ENCODE data around the gene ZBTB4. TPM values are rescaled to one million over a fixed set of nuclear protein-coding genes. Genes with fewer than 3 reads are reported as not detected.

The ZBTB4 gene
- polyA plus RNA-seq, 1 donor from 2014 or later: 8.0 TPM

DNA sequence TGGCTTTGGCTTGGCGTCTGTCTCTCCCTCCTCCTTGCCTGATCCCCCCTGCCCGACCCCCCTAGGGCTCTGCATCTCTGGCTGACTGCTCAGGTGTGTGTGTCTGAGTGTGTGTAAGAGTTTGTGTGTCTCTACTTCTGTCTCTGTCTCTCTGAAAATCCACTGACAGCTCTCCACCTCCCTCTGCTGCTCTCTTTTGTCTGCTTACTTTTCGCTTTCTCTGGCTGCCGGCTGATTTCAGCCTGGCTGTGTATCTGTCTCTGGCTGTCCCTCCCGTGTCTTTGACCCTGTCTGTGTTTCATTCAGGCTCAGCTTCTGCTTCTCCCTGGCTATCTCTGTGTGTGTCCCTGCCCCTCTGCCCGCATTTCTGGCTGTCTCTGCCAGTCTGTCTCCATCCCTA, 63.1 kb downstream of the ZBTB4 start:
- no peaks in the 10 kb centered on the region for H3F3A ChIP-seq (ENCODE audit: insufficient read depth, low read length, poor library complexity, severe bottlenecking)
- no peak overlapping the region for H3K4me3 ChIP-seq (ENCODE audit: low read length)
- TF ChIP-seq, protein P1, sequence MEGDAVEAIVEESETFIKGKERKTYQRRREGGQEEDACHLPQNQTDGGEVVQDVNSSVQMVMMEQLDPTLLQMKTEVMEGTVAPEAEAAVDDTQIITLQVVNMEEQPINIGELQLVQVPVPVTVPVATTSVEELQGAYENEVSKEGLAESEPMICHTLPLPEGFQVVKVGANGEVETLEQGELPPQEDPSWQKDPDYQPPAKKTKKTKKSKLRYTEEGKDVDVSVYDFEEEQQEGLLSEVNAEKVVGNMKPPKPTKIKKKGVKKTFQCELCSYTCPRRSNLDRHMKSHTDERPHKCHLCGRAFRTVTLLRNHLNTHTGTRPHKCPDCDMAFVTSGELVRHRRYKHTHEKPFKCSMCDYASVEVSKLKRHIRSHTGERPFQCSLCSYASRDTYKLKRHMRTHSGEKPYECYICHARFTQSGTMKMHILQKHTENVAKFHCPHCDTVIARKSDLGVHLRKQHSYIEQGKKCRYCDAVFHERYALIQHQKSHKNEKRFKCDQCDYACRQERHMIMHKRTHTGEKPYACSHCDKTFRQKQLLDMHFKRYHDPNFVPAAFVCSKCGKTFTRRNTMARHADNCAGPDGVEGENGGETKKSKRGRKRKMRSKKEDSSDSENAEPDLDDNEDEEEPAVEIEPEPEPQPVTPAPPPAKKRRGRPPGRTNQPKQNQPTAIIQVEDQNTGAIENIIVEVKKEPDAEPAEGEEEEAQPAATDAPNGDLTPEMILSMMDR (IDR thresholded peaks at IDR 0.05; ENCODE audit: poor library complexity, severe bottlenecking): no peak
- TF ChIP-seq, protein P2, sequence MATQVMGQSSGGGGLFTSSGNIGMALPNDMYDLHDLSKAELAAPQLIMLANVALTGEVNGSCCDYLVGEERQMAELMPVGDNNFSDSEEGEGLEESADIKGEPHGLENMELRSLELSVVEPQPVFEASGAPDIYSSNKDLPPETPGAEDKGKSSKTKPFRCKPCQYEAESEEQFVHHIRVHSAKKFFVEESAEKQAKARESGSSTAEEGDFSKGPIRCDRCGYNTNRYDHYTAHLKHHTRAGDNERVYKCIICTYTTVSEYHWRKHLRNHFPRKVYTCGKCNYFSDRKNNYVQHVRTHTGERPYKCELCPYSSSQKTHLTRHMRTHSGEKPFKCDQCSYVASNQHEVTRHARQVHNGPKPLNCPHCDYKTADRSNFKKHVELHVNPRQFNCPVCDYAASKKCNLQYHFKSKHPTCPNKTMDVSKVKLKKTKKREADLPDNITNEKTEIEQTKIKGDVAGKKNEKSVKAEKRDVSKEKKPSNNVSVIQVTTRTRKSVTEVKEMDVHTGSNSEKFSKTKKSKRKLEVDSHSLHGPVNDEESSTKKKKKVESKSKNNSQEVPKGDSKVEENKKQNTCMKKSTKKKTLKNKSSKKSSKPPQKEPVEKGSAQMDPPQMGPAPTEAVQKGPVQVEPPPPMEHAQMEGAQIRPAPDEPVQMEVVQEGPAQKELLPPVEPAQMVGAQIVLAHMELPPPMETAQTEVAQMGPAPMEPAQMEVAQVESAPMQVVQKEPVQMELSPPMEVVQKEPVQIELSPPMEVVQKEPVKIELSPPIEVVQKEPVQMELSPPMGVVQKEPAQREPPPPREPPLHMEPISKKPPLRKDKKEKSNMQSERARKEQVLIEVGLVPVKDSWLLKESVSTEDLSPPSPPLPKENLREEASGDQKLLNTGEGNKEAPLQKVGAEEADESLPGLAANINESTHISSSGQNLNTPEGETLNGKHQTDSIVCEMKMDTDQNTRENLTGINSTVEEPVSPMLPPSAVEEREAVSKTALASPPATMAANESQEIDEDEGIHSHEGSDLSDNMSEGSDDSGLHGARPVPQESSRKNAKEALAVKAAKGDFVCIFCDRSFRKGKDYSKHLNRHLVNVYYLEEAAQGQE (IDR thresholded peaks at IDR 0.05; ENCODE audit: borderline replicate concordance): no peak
- TF ChIP-seq RAD21 (conservative IDR thresholded peaks at IDR 0.05) (no peak), POLR2AphosphoS5 (IDR thresholded peaks at IDR 0.05) (no peak), EP300 (conservative IDR thresholded peaks at IDR 0.05; ENCODE audit: poor library complexity, severe bottlenecking) (no peak), EZH2 (IDR thresholded peaks at IDR 0.05; ENCODE audit: borderline replicate concordance, insufficient read depth, low read length, poor library complexity, severe bottlenecking) (no peak), SMC3 (conservative IDR thresholded peaks at IDR 0.05; ENCODE audit: poor library complexity) (no peak), TAF1 (IDR thresholded peaks at IDR 0.05; ENCODE audit: low read depth) (no peak), MXI1 (conservative IDR thresholded peaks at IDR 0.05; ENCODE audit: poor library complexity, severe bottlenecking) (no peak)
- H4K20me1 ChIP-seq (ENCODE audit: insufficient read depth): peaks cover 4% of the 10 kb centered on the region
- no peak overlapping the region for H3K9ac ChIP-seq (ENCODE audit: low read length)
- no peaks in the 10 kb centered on the region for H3K27me3 ChIP-seq (ENCODE audit: insufficient read depth, low read depth, low read length)
- no peaks in the 10 kb centered on the region for H3K9me2 ChIP-seq (ENCODE audit: insufficient read depth, low read length)
- H2AFZ ChIP-seq (ENCODE audit: low read depth, low read length): no peak overlapping the region
- H3K79me2 ChIP-seq (replicated peaks; ENCODE audit: insufficient read depth, low read length): no peaks in the 10 kb centered on the region
- no peaks in the 10 kb centered on the region for H3K36me3 ChIP-seq (ENCODE audit: insufficient read depth, low read length)
- no peaks in the 10 kb centered on the region for H3K9me3 ChIP-seq (ENCODE audit: low read length)
- H3K4me2 ChIP-seq (ENCODE audit: low read length): no peak overlapping the region
- H3K27ac ChIP-seq (ENCODE audit: low read length): no peak overlapping the region

DNA sequence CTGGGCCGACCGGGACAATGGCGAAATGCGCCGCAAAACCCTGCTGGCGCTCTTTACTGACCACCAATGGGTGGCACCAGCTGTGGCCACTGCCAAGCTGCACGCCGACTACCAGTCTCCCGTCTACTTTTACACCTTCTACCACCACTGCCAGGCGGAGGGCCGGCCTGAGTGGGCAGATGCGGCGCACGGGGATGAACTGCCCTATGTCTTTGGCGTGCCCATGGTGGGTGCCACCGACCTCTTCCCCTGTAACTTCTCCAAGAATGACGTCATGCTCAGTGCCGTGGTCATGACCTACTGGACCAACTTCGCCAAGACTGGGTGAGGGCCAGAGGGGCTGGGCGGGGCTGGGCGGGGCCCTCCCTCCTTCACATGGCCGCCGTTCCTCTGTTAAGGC, 63.6 kb downstream of the ZBTB4 start:
- Histone ChIP-seq H3F3A (ENCODE audit: insufficient read depth, low read length, poor library complexity, severe bottlenecking) (no peaks in the 10 kb centered on the region), H4K20me1 (ENCODE audit: insufficient read depth) (peaks cover 4% of the 10 kb centered on the region)
- TF ChIP-seq EP300 (conservative IDR thresholded peaks at IDR 0.05; ENCODE audit: poor library complexity, severe bottlenecking) (no peak), POLR2AphosphoS5 (IDR thresholded peaks at IDR 0.05) (no peak), MXI1 (conservative IDR thresholded peaks at IDR 0.05; ENCODE audit: poor library complexity, severe bottlenecking) (no peak), TAF1 (IDR thresholded peaks at IDR 0.05; ENCODE audit: low read depth) (no peak), SMC3 (conservative IDR thresholded peaks at IDR 0.05; ENCODE audit: poor library complexity) (no peak), RAD21 (conservative IDR thresholded peaks at IDR 0.05) (no peak), EZH2 (IDR thresholded peaks at IDR 0.05; ENCODE audit: borderline replicate concordance, insufficient read depth, low read length, poor library complexity, severe bottlenecking) (no peak)
- TF ChIP-seq, protein P2 (IDR thresholded peaks at IDR 0.05; ENCODE audit: borderline replicate concordance): no peak
- TF ChIP-seq, protein P1 (IDR thresholded peaks at IDR 0.05; ENCODE audit: poor library complexity, severe bottlenecking): no peak

More for the DNA sequence above, 63.6 kb downstream of the ZBTB4 start:
- Histone ChIP-seq H2AFZ (ENCODE audit: low read depth, low read length) (no peak overlapping the region), H3K79me2 (replicated peaks; ENCODE audit: insufficient read depth, low read length) (no peaks in the 10 kb centered on the region), H3K9ac (ENCODE audit: low read length) (no peak overlapping the region), H3K4me2 (ENCODE audit: low read length) (no peak overlapping the region), H3K36me3 (ENCODE audit: insufficient read depth, low read length) (no peaks in the 10 kb centered on the region), H3K27me3 (ENCODE audit: insufficient read depth, low read depth, low read length) (no peaks in the 10 kb centered on the region), H3K9me3 (ENCODE audit: low read length) (no peaks in the 10 kb centered on the region), H3K27ac (ENCODE audit: low read length) (no peak overlapping the region), H3K4me3 (ENCODE audit: low read length) (no peak overlapping the region), H3K9me2 (ENCODE audit: insufficient read depth, low read length) (no peaks in the 10 kb centered on the region)

All from neural cell (in vitro differentiated cells).